GM18868 (cell line): ENCODE results near the gene CDC23.
A peak's percentile ranks its signal among the peaks of the same experiment; 100 is the strongest.
"Not testable (repeated sequence)": the region's sequence is repeated elsewhere in the genome, so short reads cannot be mapped to it uniquely, and the experiment has no call there.

Experiments used
- ATAC-seq: cut with Tn5 transposase; IDR thresholded peaks from one replicate; pipeline ENCODE4 v1.9.1; 2021; ENCODE audit warnings: mild to moderate bottlenecking, moderate library complexity; ENCODE audit not compliant: unreplicated experiment

CDC23 gene

DNA sequence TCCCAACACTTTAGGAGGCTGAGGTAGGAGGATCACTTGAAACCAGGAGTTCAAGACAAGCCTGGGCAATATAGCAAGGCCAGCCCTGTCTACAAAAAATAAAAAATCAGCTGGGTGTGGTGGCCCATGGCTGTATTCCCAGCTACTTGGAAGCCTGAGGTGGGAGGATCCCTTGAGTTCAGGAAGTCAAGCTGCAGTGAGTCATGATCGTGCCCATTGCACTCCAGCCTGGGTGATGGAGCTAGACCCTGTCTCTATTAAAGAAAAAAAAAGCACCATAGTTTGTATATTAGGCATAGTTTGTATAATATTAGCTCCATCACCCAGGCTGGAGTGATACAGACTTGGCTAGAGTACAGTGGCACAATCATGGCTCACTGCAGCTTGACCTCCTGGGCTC lies 64.3 kb downstream of the CDC23 start:
- no peak for ATAC-seq

DNA sequence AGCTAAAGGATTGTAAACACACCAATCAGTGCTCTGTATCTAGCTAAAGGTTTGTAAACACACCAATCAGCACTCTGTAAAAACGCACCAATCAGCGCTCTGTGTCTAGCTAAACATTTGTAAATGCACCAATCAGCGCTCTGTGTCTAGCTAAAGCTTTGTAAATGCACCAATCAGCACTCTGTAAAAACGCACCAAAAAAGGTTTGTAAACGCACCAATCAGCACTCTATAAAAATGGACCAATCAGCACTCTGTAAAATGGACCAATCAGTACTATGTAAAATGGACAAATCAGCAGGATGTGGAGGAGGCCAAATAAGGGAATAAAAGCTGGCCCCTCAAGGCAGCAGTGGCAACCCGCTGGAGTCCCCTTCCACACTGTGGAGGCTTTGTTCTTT lies 69.5 kb downstream of the CDC23 start:
- not testable (repeated sequence) for ATAC-seq

DNA sequence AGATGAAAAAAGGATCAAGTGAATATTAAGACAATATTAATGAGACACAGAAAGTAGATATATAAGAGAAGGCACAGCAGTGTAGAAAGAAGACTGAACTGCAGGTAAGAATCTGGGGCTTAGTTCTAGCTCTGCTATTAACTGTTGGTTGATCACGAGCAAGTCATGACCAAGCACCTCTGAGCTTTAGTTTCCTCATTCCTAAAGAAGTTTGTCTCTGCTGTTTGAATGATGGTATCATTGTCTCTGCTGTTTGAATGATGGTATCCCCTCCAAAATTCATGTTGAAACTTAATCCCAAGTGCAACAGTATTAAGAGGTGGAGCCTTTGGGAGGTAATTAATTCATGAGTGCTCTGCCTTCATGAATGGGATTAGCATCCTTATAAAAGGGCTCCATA lies 71.4 kb downstream of the CDC23 start:
- no peak for ATAC-seq

DNA sequence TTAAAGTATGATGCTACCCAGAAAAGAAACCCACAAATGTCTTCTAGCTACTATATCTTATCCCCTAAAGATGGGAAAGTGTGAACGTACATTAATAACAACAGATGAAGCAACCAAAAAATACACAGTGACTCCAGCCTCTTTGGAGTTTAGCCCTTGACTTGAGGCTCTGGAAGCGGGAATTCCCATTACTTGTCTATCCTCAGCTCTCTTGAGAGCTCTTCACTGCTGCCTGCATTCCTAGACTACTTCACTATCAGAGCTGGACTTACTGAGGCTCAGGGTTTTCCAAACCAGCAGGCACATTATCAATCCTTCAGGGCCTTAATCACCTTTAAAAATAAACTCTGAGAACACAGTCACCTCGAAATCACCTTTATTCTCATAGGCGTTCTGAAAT lies 72.9 kb downstream of the CDC23 start:
- no peak for ATAC-seq

DNA sequence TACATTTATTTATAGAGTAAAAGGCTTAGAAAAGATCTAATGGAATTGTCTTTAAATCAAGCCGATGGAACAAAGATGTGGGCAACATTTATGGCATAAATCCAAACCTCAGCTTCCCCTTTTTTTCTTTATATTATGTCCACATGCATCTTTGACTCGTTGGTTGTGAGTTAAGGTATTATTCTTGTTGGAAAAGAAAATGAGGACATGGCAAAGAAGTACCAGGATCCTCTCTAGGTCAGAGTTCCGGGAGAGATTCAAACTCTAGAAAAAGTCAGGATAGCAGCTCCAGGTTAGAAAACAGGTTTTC lies 73.4 kb downstream of the CDC23 start:
- no peak for ATAC-seq

DNA sequence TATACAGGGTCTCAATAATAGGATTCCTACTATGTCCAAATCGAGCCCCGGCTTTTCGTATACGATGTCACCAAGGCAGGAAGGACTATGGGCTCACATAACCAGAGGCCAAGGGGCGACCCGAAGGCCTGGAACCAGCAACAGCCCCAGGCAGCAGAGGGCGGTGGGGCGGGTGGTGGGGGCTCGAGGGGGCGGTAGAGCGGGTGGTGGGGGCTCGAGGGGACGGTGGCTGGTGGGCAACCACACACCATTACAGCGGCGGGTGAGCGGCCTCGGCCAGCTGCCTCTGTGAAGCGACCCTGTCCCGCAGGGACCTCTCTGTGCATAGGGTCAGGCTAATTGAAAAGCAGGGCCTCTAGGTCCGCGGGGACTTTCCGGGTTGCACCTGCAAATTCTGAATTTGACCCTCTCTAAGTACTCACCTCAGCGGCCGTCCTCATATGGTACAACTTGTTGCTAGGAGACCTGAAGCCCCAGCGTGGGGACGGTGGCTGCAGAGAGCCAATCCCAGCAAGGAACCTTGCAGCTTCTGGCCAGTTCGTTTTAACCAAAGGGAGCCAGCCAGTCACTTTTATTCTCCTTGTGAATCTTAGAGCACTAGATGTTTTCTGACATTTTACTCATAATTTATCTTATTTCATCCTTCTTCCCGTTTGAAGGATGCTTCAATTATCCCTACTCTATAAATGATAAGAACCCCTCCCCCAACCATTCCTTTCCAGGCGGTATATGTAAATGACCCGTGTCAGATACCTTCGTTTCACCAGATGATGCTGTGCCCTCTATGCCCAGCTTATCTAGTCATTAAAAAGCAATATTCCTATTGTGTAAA lies 74.0 kb downstream of the CDC23 start, which contains the start of gene NME5:
Gene NME5, minus strand, starts transcription at position 480 of the 832 bp plus-strand sequence. CDS start 648 bp downstream, outside the sequence.
- ATAC-seq = peak; percentile 83
